RCC 7860 (cell line): ENCODE results near the gene CBLC.
A peak's percentile ranks its signal among the peaks of the same experiment; 100 is the strongest.

Source experiments
- DNase-seq: peaks from one replicate; pipeline ENCODE4 v3.0.0-alpha.2; 2015; ENCODE audit warnings: low spot score
- FAIRE-seq: peaks from 2 replicates; lab custom pipeline; 2012; peaks lifted over from hg19 to GRCh38; lab: Jason Lieb, UNC

CBLC gene

DNA sequence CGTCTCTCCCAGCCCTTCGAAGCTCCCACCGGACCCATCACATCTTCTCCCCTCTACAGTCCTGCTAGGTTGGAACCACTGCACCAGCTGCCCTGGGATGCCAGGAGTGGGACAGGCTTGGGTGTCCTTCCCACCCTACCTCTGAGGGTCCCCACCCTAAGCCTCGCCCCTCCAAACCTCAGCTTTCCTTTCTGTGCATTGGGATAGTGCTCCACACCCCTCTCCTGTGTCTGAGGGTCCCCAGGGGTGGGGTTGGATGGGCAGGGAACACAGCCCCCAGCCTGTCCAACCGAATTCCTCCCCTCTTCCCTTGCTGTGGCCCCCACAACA, 31.1 kb upstream of the CBLC start:
- DNase-seq: no peak
- FAIRE-seq: no peak

GRCh38 chr19:44746946-44747738, 30.5 kb upstream of the CBLC start:
- FAIRE-seq (peak; percentile 75), DNase-seq (peak; percentile 77)

- peak; percentile 64 for DNase-seq
- no peak for FAIRE-seq
These were observed 29.8 kb upstream of the CBLC start for GRCh38 chr19:44747739-44748425.

DNA sequence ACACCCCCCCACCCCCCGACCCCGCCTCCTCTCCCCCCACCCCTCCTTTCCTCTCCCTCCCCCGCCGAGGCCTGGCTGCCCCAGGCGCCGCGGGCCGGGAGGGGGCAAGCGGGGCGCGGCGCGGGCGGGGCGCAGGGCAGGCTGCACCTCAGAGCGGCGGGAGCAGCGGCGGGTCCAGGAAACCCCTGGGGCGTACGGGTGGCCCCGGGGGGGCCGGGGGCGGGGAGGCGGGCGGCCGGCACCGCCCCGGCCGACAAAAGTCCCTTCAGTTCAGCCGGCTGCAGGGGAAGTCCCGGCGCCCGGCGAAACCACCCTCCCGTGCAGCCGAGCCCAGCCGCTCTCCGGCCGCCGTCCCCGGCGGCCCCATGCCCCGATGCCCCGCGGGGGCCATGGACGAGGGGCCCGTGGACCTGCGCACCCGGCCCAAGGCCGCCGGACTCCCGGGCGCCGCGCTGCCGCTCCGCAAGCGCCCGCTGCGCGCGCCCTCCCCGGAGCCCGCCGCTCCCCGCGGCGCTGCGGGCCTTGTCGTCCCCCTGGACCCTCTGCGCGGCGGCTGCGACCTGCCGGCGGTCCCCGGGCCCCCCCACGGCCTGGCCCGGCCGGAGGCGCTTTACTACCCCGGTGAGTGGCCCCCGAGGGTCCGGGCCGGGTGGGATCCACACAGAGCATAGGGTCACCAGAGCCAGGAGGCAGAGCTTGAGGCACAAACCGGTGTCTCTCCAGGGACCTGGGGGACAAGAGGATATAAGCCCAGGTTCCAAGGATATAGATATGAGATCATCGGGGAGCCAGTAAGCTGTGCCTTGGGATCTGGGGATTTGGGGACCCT, 29.1 kb upstream of the CBLC start, which contains the start of gene BCL3:
Gene BCL3, plus strand, starts transcription at position 283 of the 829 bp plus-strand sequence. Its CDS starts 83 bp downstream, at position 366.
- DNase-seq (peak; percentile 40), FAIRE-seq (no peak)

- FAIRE-seq: no peak
- no peak for DNase-seq
These were observed 28.4 kb upstream of the CBLC start for GRCh38 chr19:44749292-44749691.

DNA sequence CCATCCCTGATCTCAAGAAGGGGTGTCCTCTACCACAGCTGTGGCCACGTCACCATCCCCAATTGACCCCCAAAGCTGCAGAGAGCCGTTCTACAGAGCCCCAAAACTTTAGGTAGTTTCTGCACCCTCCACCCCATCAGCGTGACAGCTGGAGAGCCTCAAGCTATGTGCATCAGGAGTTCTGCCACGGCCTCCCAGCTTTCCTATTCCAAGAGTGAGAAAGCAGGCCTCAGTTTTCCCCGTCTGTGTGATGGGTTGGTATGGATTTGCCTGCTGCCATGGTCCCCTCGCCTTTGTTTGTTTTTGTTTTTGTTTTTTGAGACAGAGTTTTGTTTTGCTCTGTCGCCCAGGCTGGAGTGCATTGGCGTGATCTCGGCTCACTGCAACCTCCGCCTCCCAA, 27.7 kb upstream of the CBLC start:
- no peak for FAIRE-seq
- no peak for DNase-seq

DNA sequence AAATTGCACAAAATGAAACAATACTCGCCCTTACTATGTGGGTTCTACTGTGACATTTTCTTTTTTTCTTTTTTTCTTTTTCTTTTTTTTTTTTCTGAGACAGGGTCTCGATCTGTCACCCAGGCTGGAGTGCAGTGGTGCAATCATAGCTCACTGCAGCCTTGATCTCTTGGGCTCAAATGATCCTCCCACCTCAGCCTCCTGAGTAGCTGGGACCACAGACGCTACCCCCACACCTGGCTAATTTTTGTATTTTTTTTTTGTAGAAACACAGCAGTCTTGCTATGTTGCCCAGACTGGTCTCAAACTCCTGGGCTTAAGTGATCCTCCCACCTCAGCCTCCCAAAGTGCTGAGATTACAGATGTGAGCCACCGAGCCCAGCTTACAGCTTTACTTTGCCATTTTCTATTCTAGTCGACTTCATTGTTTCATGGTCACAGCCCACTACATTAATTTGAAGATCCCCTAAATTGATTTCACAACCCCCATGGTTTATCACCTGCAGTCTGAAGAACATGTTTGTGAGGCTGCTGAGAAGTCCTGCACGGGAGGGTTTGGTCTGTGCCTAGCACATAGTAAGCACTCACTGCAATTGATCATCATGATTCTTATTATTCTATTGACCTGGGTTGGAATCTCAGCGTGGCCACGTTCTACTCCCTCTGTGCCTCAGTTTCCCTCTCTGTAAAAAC, 25.4 kb upstream of the CBLC start:
- DNase-seq (no peak), FAIRE-seq (no peak)

- peak; percentile 66 for FAIRE-seq
- peak; percentile 87 for DNase-seq
These were observed 24.7 kb upstream of the CBLC start for GRCh38 chr19:44752816-44753625.

- no peak for FAIRE-seq
These were observed 24.1 kb upstream of the CBLC start for GRCh38 chr19:44753626-44753931.

DNA sequence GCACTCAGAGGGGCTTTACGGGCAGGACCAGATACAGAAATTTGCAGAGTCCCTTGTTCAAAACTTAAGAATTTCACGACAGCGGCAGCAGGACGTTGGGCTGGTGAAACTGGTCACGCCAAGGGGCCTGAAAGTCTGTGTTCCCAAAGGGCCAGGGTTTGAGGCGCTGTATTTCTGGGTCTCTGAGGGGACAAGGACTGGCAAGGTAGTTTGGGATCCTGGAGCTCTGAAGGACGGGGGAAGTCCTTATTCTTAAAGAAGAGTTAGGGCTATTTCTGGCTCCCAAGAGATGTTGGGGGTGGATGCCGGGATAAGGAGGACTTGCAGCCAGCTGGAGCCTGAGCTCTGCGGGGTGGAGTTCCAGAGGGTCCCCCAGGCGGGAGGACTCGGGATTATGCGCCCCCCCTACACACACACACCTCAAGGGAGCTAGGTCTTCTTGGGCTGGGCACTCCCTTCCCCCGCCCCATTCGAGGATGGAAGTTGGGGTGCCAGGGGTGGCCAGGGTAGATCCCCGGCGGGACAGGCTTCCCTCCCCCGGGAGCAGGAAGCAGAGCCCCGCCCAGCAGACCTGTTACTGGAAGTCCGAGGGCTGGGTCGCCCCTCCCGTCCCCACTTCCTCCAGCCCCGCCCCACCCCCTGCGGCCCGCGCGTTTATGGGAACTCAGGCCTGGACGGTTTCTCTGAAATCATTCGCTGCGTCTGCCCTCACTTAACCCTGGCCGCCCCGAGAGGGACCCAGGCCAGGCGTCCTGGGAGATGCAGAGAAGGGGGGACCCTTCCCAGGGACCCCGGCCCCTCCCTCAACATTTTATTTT, 23.5 kb upstream of the CBLC start:
- peak; percentile 52 for DNase-seq

More at GRCh38 chr19:44753626-44753931, 24.1 kb upstream of the CBLC start:
- DNase-seq: no peak

GRCh38 chr19:44754750-44755080, 23.0 kb upstream of the CBLC start:
- FAIRE-seq: no peak
- no peak for DNase-seq

More for the DNA sequence above, 23.5 kb upstream of the CBLC start:
- FAIRE-seq: no peak

DNA sequence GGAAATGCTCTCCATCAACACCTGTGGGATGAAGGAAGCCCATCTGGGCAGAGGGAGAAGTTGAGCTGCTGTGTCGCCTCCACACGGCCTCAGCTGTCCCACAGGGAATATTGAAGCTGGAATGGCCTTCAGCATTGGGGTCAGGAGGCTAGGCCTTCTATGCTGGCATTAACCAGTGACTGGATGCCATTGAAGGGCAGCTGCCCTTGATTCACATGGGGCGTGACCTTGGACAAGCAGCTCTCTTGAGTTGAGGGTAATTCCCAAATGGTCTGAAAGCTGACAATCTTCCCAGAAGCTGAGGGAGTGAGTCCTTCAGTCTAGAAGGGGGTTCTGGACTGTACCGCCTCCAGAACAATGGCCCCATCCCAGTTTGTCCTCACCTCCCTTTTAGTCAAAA, 22.5 kb upstream of the CBLC start:
- FAIRE-seq: no peak
- DNase-seq: no peak

DNA sequence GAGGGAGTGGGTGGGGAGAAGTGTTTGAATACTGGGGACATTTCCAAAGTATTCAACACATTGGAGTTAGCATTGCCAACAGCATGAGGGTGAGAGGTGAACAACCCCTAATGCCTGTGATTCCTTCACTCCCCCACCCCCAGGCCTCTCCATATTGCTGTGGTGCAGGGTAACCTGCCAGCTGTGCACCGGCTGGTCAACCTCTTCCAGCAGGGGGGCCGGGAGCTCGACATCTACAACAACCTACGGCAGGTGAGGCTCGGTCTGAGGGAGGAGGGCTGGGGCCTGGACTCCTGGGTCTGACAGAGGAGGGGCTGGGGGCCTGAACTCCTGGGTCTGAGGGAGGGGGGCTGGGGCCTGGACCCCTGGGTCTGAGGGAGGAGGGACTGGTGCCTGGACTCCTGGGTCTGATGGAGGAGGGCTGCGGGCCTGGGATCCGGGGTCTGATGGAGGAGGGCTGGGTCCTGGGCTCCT, 21.6 kb upstream of the CBLC start:
- FAIRE-seq (no peak), DNase-seq (no peak)

DNA sequence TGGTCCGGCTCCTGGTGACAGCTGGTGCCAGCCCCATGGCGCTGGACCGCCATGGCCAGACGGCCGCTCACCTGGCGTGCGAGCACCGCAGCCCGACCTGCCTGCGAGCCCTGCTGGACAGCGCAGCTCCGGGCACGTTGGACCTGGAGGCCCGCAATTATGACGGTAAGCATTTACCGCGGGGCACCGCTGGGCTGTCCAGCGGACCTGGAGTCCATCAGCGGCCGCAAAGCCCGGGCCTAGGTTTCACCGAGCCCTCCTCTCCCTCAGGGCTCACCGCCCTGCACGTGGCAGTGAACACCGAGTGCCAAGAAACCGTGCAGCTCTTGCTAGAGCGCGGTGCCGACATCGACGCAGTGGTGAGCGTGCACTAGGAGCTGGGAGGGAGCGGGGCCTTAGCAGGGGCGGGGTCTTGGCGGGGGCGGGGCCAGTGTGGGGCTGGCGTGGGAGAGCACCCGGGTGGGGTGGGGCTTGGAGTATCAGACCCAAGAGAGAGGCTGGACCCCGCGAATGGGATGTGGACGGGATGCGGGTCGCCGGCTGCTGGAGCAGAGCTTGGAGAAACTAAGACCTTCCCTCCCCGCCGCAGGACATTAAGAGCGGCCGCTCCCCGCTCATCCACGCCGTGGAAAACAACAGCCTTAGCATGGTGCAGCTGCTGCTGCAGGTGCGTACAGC, 20.5 kb upstream of the CBLC start:
- FAIRE-seq: no peak
- DNase-seq: no peak

DNA sequence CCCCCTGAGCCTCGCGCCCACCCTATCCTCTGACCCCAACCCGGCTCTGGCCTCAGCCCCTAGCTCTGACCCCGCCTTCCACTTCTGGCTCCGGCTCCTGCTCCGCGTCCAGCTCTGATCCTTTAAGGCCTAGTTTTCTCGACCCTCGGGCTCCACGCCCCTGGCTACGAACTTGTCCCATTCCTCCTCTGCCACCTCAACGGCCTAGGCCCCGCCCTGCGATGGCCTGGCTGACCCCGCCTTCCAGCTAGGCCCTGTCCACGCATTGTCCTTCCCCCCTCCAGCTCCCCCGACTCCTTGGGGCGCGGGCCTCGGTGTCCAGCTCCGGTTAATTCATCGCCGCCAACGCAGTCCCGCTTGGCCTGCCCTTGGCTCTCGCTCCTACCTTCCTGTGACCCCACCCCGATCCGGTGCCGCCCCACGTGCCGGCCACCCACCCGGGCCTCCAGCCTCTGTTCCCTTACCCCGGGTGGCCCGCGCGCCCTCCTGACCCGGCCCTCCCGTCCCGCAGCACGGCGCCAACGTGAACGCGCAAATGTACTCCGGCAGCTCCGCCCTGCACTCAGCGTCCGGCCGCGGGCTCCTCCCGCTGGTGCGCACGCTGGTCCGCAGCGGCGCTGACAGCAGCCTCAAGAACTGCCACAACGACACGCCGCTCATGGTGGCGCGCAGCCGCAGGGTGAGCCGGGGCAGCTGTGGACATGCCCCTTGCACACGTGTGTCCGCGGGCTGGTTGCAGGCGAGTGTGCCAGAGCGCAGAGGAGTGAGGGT, 19.8 kb upstream of the CBLC start:
- no peak for FAIRE-seq
- DNase-seq: no peak

DNA sequence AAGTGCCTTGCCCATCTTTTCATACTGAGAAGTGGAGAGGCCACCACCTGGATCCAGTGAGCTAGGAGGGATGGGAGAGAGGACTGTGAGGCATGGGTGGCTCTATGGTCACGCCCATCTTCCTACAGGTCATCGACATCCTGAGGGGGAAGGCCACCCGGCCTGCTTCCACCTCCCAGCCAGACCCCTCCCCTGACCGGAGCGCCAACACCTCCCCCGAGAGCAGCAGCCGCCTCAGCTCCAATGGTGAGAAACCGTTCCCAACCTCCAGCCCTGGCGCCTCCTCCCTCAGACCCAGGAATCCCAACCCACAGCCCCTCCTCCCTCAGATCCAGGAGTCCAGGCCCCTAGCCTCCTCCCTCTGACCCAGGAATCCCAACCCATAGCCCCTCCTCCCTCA, 19.1 kb upstream of the CBLC start:
- no peak for DNase-seq
- no peak for FAIRE-seq

- no peak for FAIRE-seq
- no peak for DNase-seq
These were observed 18.4 kb upstream of the CBLC start for GRCh38 chr19:44759083-44759804.
